Activated T-cell treated with anti-CD3 and anti-CD28 coated beads, Interleukin-2, amount 50 U/mL, for 4 hours (primary cell): ENCODE data around the gene BATF3. TPM values are rescaled to one million over a fixed set of nuclear protein-coding genes. Genes with fewer than 3 reads are reported as not detected.
A peak's percentile ranks its signal among the peaks of the same experiment; 100 is the strongest.

Experiments
- ATAC-seq, 2 donors: fragments of 200-7000 bp; cut with Tn5 transposase; one replicate each; pipeline ENCODE4 v1.10.0; 2021
- DNase-seq: peaks from one replicate; pipeline ENCODE4 v3.0.0-alpha.2; 2020
- H3K27me3 Mint-ChIP-seq: one replicate; pipeline ENCODE4 v1.8.0; 2021; ENCODE audit warnings: low read depth, mixed read lengths
- H3K36me3 Mint-ChIP-seq: one replicate; pipeline ENCODE4 v1.8.0; 2022; ENCODE audit warnings: mixed read lengths; ENCODE audit not compliant: insufficient read depth
- H3K4me1 Mint-ChIP-seq: one replicate; pipeline ENCODE4 v1.8.0; 2021; ENCODE audit warnings: low read depth, mixed read lengths
- H3K4me3 Mint-ChIP-seq: one replicate; pipeline ENCODE4 v1.8.0; 2021; ENCODE audit warnings: mild to moderate bottlenecking, moderate library complexity, mixed read lengths
- H3K9me3 Mint-ChIP-seq: one replicate; pipeline ENCODE4 v1.8.0; 2021; ENCODE audit warnings: mixed read lengths
- total RNA-seq, 3 donors: library from RNA; stranded (reverse); gene quantifications; one replicate each; pipeline ENCODE4 v1.2.1, GENCODE V29; 2021

BATF3 gene
- total RNA-seq, 3 donors from 2014 or later, result 54.2 to 75.8 (median 64.8) TPM

DNA sequence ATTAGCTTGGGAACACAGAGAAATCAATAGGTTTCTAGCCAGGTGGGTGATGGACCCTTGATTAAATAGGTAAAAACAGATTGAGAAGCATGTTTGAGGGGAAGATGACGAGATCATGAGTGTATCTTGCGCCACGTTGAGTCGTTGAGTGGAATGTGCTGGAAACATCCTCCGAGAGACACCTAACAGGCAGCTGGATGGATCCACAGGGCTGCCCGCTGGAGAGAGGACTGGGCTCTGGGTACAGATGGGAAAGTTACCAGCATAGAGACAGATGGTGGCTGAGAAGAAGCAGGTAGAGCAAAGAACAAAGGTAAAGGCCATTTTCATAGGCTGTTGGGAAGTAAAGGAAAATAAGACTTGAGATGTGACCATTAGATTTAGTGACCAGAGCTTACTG is 15.6 kb downstream of the BATF3 start:
- H3K4me1 Mint-ChIP-seq, result peaks cover 27% of the 10 kb centered on the region
- no peaks in the 10 kb centered on the region for H3K9me3 Mint-ChIP-seq
- H3K36me3 Mint-ChIP-seq, result peaks cover 13% of the 10 kb centered on the region
- no peak overlapping the region for H3K4me3 Mint-ChIP-seq
- no peak for DNase-seq
- ATAC-seq, result no peak
- no peaks in the 10 kb centered on the region for H3K27me3 Mint-ChIP-seq

DNA sequence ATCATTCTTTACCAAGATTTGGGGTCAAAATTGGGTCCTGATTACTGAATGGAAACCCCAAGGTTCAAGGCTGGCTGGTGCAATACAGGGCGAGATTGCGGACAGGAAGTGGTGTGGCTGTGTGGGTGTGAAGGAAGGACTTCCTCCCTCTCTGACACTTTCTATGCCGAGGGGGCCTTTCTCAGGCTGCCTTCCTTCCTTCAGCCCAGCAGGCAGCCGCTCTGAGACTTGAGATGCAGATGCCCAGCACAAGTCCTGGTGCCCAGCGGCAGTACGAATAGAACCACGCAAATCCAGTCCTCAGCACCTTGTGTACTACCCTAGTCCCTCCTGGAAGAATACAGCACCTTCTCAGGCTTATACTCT is 16.3 kb downstream of the BATF3 start:
- Mint-ChIP-seq H3K9me3 (no peaks in the 10 kb centered on the region), H3K36me3 (peaks cover 13% of the 10 kb centered on the region), H3K4me3 (peak overlapping the region; percentile 33), H3K27me3 (no peaks in the 10 kb centered on the region), H3K4me1 (peaks cover 34% of the 10 kb centered on the region)
- peak in 1 of 2 donors; percentile 46 for ATAC-seq
- DNase-seq, result no peak

DNA sequence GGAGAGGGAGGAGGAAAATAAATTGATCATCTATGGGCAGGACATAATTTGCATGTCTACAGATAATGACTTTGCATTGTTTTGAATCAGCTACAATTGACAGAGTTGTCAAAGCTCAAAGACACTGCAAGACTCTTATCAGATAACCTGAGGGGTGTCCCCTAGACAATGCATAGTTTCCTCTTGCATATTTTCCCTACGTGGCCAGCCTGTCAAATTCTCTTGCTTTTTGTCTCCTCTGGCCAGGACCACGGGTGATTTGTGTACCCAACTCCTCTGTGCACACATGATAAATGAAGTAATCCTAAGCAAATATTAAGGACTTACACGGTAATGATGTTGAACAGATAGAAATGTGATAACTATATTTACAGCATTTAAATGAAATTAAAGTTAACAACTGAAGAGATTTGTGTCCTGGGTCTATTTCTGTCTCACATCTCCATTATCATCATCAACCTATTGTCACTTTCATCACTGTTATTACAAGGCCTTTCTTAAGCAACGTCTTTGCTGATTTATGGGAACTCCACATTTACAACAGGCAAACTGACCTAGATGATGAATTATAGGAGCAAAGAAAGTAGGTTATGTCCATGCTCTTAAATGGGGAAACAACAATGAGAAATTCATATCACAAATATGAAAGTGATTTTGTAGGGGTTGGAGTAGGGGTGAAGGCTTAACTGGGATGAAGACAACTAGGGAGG is 18.8 kb downstream of the BATF3 start:
- no peak overlapping the region for H3K4me3 Mint-ChIP-seq
- H3K4me1 Mint-ChIP-seq, result peaks cover 37% of the 10 kb centered on the region
- no peaks in the 10 kb centered on the region for H3K27me3 Mint-ChIP-seq
- H3K36me3 Mint-ChIP-seq, result peaks cover 3% of the 10 kb centered on the region
- ATAC-seq (no peak), DNase-seq (no peak)
- no peaks in the 10 kb centered on the region for H3K9me3 Mint-ChIP-seq

DNA sequence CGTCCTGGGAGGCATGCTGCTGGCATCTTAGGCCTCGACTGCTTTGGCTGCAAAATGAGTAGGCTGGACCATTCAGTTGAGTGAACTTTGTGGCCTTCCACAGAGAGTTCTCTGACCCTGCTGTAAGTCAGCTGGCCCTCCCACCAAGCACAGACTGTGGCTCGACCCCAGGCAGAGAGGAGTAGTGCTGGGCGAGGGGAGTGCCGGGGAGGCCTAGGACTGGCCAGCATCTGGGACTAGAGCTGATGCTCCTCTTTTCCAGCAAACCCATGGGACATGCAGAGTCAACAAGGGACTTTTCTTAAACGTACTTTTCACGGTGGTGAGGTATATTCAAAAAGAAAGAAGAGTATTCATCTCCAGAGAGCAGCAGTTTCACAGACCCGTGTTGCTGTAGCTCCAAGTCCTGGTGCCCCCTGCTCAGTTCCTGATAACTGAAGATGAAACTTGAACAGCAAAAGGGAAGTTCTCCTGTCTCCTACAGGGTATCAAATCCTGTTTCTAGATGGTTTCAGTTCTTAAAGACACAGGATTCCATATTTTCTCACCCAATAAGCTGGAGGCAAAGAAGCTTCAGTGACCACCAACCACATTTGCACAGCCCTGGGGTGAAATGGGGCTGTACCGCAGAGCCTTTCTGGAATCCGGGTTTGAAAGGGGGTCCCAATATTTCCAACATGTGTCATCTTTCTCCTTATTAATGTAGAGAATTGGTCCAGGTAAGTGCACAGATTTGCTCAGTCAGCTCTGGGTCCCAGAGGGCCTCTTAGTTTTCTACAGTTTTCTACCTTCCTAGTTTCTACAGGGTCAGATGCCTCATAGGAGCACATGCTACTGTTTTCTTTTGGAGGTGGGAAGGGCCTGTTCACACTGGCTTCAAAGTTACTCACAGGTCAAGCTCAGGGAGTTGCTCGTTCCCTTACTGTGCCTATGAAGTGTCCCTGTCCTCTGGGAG is 20.9 kb downstream of the BATF3 start:
- no peaks in the 10 kb centered on the region for H3K36me3 Mint-ChIP-seq
- no peak for DNase-seq
- peaks cover 32% of the 10 kb centered on the region for H3K4me1 Mint-ChIP-seq

DNA sequence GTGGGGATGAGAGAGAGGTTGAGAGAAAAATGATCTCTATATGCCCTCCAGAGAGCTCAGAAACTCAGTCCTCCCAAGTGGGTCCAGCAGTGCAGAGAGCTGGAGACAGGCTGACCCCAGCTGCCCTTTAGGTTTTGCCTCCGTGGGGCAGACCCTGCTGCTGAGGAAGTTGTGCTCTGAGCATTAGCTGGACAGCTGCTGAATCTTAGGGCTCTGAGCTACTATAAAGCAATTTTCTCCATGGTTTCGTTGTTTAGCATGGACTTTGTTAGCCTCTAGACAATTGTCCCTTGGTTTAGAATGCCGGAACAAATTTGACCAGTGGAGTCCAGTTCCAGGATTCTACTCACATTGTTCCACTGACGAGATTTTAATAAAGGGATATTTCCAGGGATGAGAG is 22.1 kb downstream of the BATF3 start:
- Mint-ChIP-seq H3K4me3 (no peak overlapping the region), H3K27me3 (peaks cover 3% of the 10 kb centered on the region), H3K4me1 (peaks cover 22% of the 10 kb centered on the region), H3K9me3 (no peaks in the 10 kb centered on the region), H3K36me3 (no peaks in the 10 kb centered on the region)
- ATAC-seq (no peak), DNase-seq (no peak)

More for the DNA sequence above, 20.9 kb downstream of the BATF3 start:
- peak; percentile 71 to 79 for ATAC-seq
- Mint-ChIP-seq H3K27me3 (peaks cover 2% of the 10 kb centered on the region), H3K9me3 (no peaks in the 10 kb centered on the region), H3K4me3 (no peak overlapping the region)

DNA sequence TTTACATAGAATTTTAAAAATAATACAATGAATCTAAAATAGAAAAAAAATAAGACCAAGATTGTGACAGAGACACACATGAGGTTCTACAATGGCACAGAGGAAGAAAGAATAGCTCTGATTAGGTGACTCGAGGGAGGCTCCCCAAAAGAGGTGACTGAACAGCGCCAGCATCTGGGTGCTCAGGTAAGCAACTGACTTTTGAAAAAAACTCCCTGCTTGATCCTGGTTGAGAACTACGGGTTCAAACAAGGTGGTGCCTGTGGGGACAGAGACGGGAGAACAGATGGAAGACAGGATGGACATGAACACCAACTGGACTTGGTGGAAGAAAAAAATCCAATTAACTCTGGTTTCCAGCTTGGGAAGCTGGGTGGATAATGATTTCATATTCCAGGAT is 22.5 kb downstream of the BATF3 start:
- no peaks in the 10 kb centered on the region for H3K9me3 Mint-ChIP-seq
- H3K36me3 Mint-ChIP-seq, result no peaks in the 10 kb centered on the region
- peaks cover 3% of the 10 kb centered on the region for H3K27me3 Mint-ChIP-seq
- DNase-seq (no peak), ATAC-seq (no peak)
- H3K4me1 Mint-ChIP-seq, result peaks cover 22% of the 10 kb centered on the region
- no peak overlapping the region for H3K4me3 Mint-ChIP-seq

DNA sequence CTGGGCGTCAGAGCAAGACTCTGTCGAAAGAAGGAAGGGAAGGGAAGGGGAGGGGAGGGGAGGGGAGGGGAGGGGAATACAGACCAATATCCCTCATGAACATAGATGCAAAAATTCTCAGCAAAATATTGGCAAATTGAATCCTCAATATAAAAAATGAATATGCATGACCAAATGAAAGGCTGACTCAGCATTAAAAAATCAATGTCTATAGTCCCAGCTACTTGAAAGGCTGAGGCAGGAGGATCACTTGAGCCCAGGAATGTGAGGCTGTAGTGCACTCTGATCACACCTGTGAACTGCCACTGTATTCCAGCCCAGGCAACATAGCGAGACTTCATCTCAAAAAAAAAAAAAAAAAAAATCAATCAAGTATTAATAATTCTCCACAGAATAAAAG is 24.0 kb downstream of the BATF3 start:
- no peaks in the 10 kb centered on the region for H3K9me3 Mint-ChIP-seq
- ATAC-seq, result no peak
- peaks cover 14% of the 10 kb centered on the region for H3K4me1 Mint-ChIP-seq
- H3K4me3 Mint-ChIP-seq, result no peak overlapping the region
- H3K36me3 Mint-ChIP-seq, result no peaks in the 10 kb centered on the region
- peaks cover 3% of the 10 kb centered on the region for H3K27me3 Mint-ChIP-seq
- DNase-seq, result no peak

DNA sequence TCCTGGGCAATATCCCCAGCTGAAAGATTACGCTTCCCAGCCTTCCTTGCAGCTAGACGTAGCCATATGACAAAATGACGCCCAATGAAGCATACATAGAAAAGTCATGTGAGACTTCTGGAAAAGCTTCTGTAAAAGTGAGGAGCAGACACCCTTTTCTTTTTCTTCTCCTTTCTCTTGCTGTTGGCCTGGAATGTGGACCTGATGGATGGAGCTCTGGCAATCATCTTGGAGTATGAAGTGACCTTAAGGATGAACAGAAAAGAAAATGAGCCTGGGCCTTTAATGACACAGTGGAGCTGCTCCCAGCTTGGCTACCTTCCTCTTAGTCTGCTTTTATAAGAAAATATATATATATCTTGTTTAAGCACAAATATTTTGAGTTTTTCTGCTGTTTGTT is 24.8 kb downstream of the BATF3 start:
- peaks cover 8% of the 10 kb centered on the region for H3K27me3 Mint-ChIP-seq
- ATAC-seq, result no peak
- peaks cover 14% of the 10 kb centered on the region for H3K4me1 Mint-ChIP-seq
- H3K36me3 Mint-ChIP-seq, result no peaks in the 10 kb centered on the region
- H3K9me3 Mint-ChIP-seq, result no peaks in the 10 kb centered on the region
- H3K4me3 Mint-ChIP-seq, result no peak overlapping the region
- DNase-seq, result no peak

DNA sequence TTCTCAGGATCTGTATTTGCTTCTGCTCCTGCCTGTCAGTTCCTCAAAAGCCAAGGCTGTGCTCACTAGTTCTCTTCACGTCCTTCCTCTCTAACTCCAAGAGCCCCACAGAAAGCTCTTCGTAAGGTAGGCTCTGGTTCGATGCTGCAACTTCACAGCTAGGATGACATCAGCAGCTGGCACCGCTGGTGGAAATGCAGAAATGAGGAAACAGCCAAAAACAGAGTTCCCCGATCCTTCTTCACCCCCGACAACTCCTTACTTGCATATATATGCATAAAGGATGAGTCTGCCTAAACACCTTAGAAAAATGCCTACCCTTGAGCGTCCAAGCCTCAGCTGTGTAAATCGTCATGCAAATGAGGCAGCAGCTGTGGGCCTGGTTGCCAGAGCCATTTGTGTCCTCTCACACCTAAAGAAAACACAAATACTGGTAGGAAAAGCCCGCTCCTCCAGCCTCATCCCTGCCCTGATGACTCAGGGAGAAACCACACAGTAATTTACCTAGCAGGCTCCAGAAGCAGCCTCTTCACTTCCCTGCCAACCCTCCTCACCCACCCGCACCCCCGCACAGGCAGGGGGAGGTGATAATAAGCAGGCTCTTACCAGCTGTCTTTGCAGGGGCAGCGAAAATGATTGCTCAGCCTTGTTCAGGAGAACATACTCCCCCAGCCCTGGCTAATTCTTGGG is 28.2 kb downstream of the BATF3 start:
- ATAC-seq (peak in 1 of 2 donors; percentile 35), DNase-seq (no peak)
- no peak overlapping the region for H3K4me3 Mint-ChIP-seq
- H3K27me3 Mint-ChIP-seq, result peaks cover 9% of the 10 kb centered on the region
- H3K9me3 Mint-ChIP-seq, result no peaks in the 10 kb centered on the region
- no peaks in the 10 kb centered on the region for H3K36me3 Mint-ChIP-seq
- peaks cover 5% of the 10 kb centered on the region for H3K4me1 Mint-ChIP-seq

DNA sequence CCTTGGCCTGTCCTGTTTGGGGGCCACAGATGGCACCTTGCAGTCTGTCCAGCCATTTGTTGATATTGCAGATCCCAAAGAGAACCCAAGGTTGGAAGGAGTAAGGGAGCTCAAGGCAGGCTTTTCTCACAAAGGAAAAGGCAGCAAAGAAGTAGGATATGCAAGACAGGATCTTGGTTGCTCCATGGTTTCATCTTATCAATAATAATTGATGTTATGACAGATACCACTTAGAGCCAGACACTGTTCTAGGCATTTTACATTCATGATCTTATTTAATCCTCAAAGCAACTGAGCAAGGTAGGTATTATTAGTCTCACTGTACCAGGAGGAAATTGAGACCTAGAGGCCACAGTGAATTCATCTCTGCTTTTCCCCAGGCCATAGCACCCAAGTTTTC is 28.8 kb downstream of the BATF3 start:
- peaks cover 9% of the 10 kb centered on the region for H3K27me3 Mint-ChIP-seq
- H3K4me3 Mint-ChIP-seq, result no peak overlapping the region
- H3K36me3 Mint-ChIP-seq, result no peaks in the 10 kb centered on the region
- DNase-seq (no peak), ATAC-seq (no peak)
- H3K4me1 Mint-ChIP-seq, result peaks cover 5% of the 10 kb centered on the region
- H3K9me3 Mint-ChIP-seq, result no peaks in the 10 kb centered on the region

DNA sequence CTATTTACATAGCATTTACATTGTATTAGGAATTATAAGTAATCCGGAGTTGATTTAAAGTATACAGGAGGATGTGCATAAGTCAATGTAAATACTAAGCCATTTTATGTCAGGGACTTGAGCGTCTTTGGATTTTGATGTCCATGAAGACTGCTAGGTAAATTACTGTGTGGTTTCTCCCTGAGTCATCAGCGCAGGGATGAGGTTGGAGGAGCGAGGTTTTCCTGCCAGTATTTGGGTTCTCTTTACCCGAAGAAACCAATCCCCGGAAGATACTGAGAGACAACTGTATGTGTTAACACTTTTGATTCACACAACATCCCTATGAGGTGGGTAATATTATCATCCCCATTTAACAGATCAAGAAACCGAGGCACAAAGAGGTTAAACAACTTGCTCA is 29.3 kb downstream of the BATF3 start:
- no peak for ATAC-seq
- H3K36me3 Mint-ChIP-seq, result no peaks in the 10 kb centered on the region
- H3K4me1 Mint-ChIP-seq, result peaks cover 8% of the 10 kb centered on the region
- no peaks in the 10 kb centered on the region for H3K9me3 Mint-ChIP-seq
- H3K4me3 Mint-ChIP-seq, result no peak overlapping the region
- H3K27me3 Mint-ChIP-seq, result peaks cover 9% of the 10 kb centered on the region
- no peak for DNase-seq

DNA sequence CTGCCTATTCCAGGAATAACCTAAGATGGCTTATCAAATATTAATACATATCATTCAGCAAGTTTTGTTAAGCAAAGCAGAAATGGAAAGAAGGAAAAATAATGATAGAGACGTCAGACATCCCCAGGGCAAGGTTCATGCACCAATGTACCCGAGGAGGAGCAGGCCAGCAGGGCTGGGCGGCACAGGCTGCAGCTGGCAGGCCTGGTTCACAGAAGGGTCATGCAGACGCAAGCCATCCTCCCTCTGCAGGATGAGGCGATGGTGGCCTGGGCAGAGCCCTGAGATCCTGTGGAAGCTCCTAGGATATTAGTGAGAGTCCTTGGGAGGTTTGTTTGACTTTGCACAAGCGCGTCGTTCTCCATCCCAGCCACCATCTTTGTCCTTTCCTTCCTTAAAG is 30.0 kb downstream of the BATF3 start:
- H3K4me3 Mint-ChIP-seq, result no peak overlapping the region
- DNase-seq, result no peak
- peaks cover 9% of the 10 kb centered on the region for H3K27me3 Mint-ChIP-seq
- H3K4me1 Mint-ChIP-seq, result peaks cover 8% of the 10 kb centered on the region
- ATAC-seq, result no peak
- H3K9me3 Mint-ChIP-seq, result no peaks in the 10 kb centered on the region
- no peaks in the 10 kb centered on the region for H3K36me3 Mint-ChIP-seq

DNA sequence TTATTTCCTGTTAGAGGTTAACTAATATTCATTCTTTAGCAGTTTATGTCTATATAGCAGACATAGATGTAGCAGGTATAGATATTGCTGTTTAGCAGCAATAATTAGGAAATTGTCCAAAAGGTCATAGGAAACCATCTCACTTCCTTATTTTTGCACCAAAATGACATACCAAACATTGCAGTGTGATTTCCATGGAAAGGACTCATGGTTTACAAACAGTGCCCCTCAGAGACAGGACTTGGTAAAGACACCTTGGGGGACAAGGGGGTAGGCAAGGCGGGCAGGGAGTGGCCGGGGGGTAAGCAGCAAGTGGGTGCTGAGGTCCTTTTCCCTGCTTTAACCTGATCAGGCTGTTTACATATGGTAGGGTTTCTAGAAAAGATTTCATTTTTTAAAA is 30.5 kb downstream of the BATF3 start:
- Mint-ChIP-seq H3K4me1 (peaks cover 8% of the 10 kb centered on the region), H3K36me3 (no peaks in the 10 kb centered on the region)
- DNase-seq, result no peak

DNA sequence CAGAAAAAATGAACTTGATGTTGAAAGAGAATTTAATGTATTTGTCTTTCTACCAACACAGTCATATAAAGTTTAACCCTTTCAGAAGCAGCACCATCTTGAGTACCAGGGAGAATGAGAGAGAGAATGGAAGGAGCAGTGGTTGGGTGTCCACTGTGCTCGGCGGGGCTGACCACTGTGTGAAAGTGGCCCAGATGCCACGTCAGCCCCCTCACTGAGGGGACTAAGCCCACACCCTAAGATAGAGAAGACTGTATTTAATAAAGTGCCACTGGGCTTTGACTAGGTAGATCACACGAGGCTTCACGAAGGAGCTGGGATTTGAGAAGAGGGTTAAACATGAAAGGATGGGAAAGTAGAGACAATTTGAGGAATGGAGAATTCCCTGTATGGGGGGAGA is 31.2 kb downstream of the BATF3 start:
- no peaks in the 10 kb centered on the region for H3K9me3 Mint-ChIP-seq
- DNase-seq (no peak), ATAC-seq (no peak)
- no peaks in the 10 kb centered on the region for H3K36me3 Mint-ChIP-seq
- peaks cover 8% of the 10 kb centered on the region for H3K4me1 Mint-ChIP-seq
- H3K27me3 Mint-ChIP-seq, result peaks cover 6% of the 10 kb centered on the region
- no peak overlapping the region for H3K4me3 Mint-ChIP-seq

More for the DNA sequence above, 30.5 kb downstream of the BATF3 start:
- Mint-ChIP-seq H3K4me3 (no peak overlapping the region), H3K9me3 (no peaks in the 10 kb centered on the region), H3K27me3 (peaks cover 9% of the 10 kb centered on the region)
- no peak for ATAC-seq
